ENCODE data around the gene JUND.

- TF ChIP-seq CTCF (IDR thresholded peaks at IDR 0.05; ENCODE audit: insufficient read depth, low read depth, low read length), result no peak
- no peak for TF ChIP-seq EZH2 (IDR thresholded peaks at IDR 0.05; ENCODE audit: insufficient read depth, low read length)
These were observed 50.3 kb downstream of the JUND start for GRCh38 chr19:18230941-18231734.

All from astrocyte (in vitro differentiated cells and primary cell).